DND-41 (cell line): Measurements from ENCODE around the gene GRIN3B.
"Not testable (repeated sequence)": the region's sequence is repeated elsewhere in the genome, so short reads cannot be mapped to it uniquely, and the experiment has no call there.

ENCODE experiments used
- CTCF ChIP-seq: IDR thresholded peaks from 2 replicates; pipeline ENCODE4 v1.5.1; 2012; ENCODE audit warnings: borderline replicate concordance, low read length, moderate library complexity, mild to moderate bottlenecking; ENCODE audit not compliant: poor library complexity, severe bottlenecking; ENCODE audit errors: extremely low read depth
- EZH2 ChIP-seq: IDR thresholded peaks from 3 replicates; pipeline ENCODE4 v1.6.1; 2012; ENCODE audit warnings: borderline replicate concordance, low read depth, mild to moderate bottlenecking, moderate library complexity, low read length, inconsistent platforms; ENCODE audit not compliant: severe bottlenecking

- not testable (repeated sequence) for TF ChIP-seq CTCF, EZH2
Measured at GRCh38 chr19:957578-957977, 42.6 kb upstream of the GRIN3B start.
